Measurements from ENCODE around the gene ATOH7.

ATOH7 gene

DNA sequence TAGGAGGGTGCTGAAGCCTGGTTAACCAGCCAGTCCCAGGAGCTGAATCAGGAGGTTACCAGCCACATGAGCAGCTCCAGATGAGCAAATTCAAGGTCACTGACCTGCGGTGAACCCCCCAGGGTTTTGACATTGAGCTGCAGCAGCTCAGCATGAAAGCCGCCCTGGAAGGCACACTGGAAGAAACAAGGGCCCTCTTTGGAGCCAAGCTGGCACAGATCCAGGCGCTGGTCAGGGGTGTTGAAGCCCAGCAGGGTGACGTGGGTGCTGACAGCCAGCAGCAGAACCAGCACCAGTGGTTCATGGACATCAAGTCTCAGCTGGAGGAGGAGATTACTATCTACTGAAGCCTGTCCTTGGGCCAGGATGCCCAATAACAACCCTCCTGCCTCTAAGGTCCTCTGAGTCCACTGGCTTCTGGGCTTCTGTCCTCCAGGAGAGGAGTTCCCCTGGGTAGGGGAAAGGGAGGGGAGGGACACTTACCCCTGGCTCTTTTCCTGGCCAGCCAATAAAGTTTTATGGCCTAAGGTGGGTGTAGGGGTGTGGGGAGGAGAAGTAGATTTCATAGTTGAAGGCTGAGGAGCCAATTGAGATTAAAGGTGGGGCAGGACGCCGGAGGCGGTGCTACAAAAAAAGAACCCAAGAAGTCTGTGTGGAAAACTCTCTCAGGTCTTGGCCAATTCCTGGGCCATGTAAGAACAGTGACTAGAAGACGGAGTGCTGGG is 29.4 kb upstream of the ATOH7 start:
- TF ChIP-seq, protein P1, sequence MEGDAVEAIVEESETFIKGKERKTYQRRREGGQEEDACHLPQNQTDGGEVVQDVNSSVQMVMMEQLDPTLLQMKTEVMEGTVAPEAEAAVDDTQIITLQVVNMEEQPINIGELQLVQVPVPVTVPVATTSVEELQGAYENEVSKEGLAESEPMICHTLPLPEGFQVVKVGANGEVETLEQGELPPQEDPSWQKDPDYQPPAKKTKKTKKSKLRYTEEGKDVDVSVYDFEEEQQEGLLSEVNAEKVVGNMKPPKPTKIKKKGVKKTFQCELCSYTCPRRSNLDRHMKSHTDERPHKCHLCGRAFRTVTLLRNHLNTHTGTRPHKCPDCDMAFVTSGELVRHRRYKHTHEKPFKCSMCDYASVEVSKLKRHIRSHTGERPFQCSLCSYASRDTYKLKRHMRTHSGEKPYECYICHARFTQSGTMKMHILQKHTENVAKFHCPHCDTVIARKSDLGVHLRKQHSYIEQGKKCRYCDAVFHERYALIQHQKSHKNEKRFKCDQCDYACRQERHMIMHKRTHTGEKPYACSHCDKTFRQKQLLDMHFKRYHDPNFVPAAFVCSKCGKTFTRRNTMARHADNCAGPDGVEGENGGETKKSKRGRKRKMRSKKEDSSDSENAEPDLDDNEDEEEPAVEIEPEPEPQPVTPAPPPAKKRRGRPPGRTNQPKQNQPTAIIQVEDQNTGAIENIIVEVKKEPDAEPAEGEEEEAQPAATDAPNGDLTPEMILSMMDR (IDR thresholded peaks at IDR 0.05): no peak

DNA sequence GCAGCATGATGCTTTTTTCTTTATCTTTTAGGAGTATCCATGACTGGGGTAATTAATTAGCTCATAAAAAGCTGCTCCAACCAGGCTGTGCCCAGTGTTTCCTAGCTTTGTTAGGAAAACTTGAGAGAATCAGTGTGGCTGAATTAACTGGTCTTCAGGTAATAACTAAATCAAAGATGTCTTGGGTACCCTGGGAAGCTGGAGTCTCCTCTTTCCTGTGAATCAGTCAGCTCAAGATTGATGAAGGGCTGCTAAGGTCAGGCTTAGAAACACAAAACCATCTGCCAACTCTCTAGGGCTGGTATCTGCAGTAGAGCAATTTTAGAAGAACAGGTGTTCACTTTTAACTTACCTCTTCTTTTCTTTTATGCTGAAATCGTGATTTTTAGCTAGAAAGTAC is 21.4 kb upstream of the ATOH7 start:
- TF ChIP-seq, protein P1 (IDR thresholded peaks at IDR 0.05): no peak

DNA sequence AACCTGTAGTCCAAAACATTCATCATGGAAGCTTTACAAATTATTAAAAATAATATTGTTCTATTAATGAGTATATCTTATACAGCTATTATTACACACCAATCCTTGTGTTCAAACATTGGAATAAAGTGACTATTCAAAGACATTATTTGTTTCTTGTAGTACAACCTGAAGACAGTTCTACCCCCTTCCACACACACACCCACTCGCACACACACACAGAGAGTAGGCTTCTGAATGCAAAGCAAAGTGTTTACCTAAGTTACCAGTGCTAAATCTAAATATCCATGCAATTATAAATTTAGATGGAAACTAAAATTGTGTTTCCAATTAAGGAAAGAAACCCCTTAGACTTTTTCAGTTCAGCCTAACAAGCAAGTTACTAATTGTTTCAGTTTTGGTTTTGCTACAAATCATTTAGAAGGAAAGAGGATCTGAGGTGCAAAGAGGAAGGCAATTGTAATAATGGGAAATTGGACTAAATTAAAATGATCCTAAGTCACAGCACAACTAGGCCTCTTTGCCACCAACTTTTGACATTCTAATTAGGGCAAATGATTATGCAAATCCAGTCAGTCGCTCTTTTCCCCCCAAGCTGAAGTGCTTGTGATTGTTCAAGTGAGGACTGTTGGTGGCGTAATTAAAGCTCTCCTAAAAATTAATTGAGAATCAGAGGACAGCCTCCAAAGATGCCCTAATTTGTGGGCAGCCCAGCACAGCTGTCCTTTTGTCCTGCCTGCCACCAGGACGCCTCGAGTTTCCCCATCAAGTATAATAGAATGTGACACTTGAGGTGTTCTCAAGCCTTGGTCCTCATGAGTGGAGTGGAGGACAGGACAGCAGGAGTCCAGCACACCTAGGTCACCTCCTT is 19.9 kb upstream of the ATOH7 start:
- TF ChIP-seq, protein P1 (IDR thresholded peaks at IDR 0.05): no peak

DNA sequence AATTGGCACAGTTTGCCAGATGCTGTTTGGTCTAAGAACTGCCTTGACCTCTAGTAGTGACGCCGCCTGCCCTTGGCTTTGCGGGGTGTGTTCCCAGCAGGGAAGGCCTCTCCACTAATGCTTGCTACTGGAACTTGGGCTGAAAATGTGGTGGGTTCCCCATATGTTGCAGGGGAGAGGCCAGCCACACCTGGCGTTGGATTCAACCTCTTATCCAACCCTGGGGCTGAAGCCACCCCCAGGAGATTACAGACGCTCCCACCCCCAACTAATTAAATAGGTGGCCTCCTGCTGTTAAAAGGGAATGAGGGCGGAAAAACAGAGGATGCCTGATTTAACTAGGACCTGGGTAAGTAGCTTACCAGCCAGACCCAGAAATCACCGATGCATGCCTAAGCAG is 19.2 kb upstream of the ATOH7 start:
- TF ChIP-seq, protein P1 (IDR thresholded peaks at IDR 0.05): no peak

DNA sequence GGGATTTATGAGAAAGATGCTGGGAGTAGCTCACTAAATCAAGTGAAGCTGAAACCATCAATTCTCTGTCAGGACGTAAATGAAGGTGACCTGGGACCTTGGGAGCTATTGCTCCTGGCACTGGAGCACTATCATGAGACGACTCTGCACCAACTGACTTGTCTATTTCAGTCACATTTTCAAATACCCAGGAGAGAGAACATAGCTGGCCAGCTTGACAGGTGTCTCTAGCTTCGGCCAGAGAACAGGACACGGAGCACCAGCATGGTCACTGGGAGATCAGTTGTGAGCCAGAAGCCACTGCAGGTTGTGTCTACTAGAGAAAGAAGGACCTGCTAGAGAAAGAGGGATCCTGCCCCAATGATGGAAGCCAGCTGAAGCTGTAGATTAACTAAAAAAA is 17.4 kb upstream of the ATOH7 start:
- TF ChIP-seq, protein P1 (IDR thresholded peaks at IDR 0.05): no peak

DNA sequence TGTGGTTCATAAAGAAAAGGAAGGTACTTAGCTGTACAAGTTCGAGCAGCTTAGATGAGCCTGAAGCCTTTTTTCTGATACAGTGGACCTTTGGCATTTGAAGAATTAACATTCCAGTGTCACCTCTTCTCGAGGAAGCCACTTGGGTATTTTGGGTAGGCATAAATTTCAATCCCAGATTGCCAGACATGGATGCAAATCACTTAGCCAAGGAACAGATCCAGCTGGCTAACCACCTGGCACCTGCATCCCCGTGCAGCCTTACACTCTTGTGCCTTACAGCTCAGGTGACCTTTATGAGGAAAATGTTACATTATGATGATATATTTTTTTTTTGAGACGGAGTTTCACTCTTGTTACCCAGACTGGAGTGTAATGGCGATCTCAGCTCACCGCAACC is 16.0 kb upstream of the ATOH7 start:
- TF ChIP-seq, protein P1 (IDR thresholded peaks at IDR 0.05): no peak

DNA sequence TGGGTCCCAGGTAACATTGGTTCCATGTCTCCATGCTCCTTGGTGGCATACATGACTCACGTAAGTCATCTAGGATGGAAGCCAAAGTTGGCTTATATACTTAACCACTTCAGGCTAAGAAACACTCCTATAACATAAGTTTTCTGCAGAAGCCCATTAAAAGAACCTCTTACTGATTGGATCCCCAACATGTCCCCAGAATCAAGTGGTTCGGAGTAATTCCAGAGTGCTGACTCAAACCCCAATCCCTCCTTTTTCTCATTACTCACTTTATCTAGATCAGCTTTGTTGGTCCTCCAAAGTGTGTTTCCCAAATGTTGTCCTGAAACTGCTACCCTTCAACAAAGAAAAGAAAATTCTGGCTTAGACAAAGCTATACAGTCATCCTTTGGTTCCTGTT is 10.1 kb upstream of the ATOH7 start:
- TF ChIP-seq, protein P1 (IDR thresholded peaks at IDR 0.05): no peak
